Endodermal cell (in vitro differentiated cells): ENCODE measurements around the gene TMEM87A. TPM values are rescaled to one million over a fixed set of nuclear protein-coding genes. Genes with fewer than 3 reads are reported as not detected.

Experiments
- DNase-seq: peaks from one replicate; pipeline ENCODE4 v3.0.0-alpha.2; 2017
- H3K27ac ChIP-seq: 2 replicates; pipeline ENCODE4 v1.5.1; 2013; ENCODE audit warnings: mild to moderate bottlenecking, low read depth, low read length, moderate library complexity
- H3K27me3 ChIP-seq: 2 replicates; pipeline ENCODE4 v1.6.1; 2013; ENCODE audit warnings: mild to moderate bottlenecking, low read length, moderate library complexity; ENCODE audit not compliant: insufficient read depth, control insufficient read depth, poor library complexity, severe bottlenecking
- H3K36me3 ChIP-seq: 2 replicates; pipeline ENCODE4 v1.7.0; 2013; ENCODE audit warnings: mild to moderate bottlenecking, low read length, moderate library complexity; ENCODE audit not compliant: control insufficient read depth, insufficient read depth
- H3K4me1 ChIP-seq: one replicate; pipeline ENCODE4 v1.7.0; 2013; ENCODE audit warnings: low read length; ENCODE audit not compliant: control insufficient read depth, insufficient read depth
- H3K4me3 ChIP-seq: 2 replicates; pipeline ENCODE4 v1.5.1; 2013; ENCODE audit warnings: mild to moderate bottlenecking, low read length, moderate library complexity
- H3K9ac ChIP-seq: 2 replicates; pipeline ENCODE4 v1.6.1; 2013; ENCODE audit warnings: mild to moderate bottlenecking, low read length, moderate library complexity; ENCODE audit not compliant: poor library complexity, severe bottlenecking; ENCODE audit errors: extremely low read depth
- H3K9me3 ChIP-seq: 2 replicates; pipeline ENCODE4 v1.6.1; 2013; ENCODE audit warnings: mild to moderate bottlenecking, low read length, moderate library complexity; ENCODE audit not compliant: control insufficient read depth
- H3K27ac Mint-ChIP-seq: 2 replicates; pipeline ENCODE4 v1.8.0; 2020; ENCODE audit warnings: mixed read lengths
- H3K27me3 Mint-ChIP-seq: 2 replicates; pipeline ENCODE4 v1.8.0; 2021; ENCODE audit warnings: mild to moderate bottlenecking, mixed read lengths; ENCODE audit not compliant: insufficient read depth
- H3K36me3 Mint-ChIP-seq: 2 replicates; pipeline ENCODE4 v1.8.0; 2020; ENCODE audit warnings: low read depth, mixed read lengths
- H3K4me1 Mint-ChIP-seq: 2 replicates; pipeline ENCODE4 v1.8.0; 2020; ENCODE audit warnings: mixed read lengths
- H3K4me3 Mint-ChIP-seq: 2 replicates; pipeline ENCODE4 v1.8.0; 2020; ENCODE audit warnings: mild to moderate bottlenecking, moderate library complexity, mixed read lengths
- H3K9me3 Mint-ChIP-seq: 2 replicates; pipeline ENCODE4 v1.8.0; 2020; ENCODE audit warnings: mild to moderate bottlenecking, mixed read lengths
- WGBS, 2 experiments: methylation state at CpG; one replicate each; pipeline versions ENCODE4 v1.1.5 to v1.1.7; 2013; ENCODE audit warnings: missing lambda C conversion rate in 2 of 2, mixed read lengths in 1 of 2; ENCODE audit not compliant: insufficient coverage in 1 of 2, insufficient read length in 1 of 2; 5-methylcytosine and 5-hydroxymethylcytosine counted together
- total RNA-seq, 2 donors: library from RNA; stranded (reverse); fragmentation: NEBNext Ultra II Directional in 1 of 2; extraction: Animal tissue kit (Norgen Biotek cat#: 25700) in 1 of 2; gene quantifications; 2 replicates in 1 of 2; 3 replicates in 1 of 2; pipeline ENCODE4 v1.2.1, GENCODE V29; 2021
- TF ChIP-seq, protein P1 (sequence below): fragments of 200-600 bp; sonication (generic); conservative IDR thresholded peaks from 2 replicates; pipeline ENCODE4 v1.5.0; 2021; ENCODE audit warnings: antibody characterized with exemption, mild to moderate bottlenecking

The TMEM87A gene
- total RNA-seq, 2 donors from 2014 or later: 33.7 to 37.4 TPM

DNA sequence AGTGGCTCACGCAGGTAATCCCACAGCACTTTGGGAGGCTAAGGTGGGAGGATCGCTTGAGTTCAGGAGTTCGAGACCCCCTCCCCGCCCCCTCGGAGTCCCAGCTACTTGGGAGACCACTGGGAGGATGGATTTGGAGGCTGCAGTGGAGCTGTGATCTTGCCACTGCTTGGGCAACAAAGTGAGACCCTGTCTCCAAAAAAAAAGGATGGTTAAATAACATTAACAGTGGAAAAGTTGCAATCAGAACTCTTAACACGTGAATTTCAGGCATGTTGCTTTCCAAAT lies 1.4 kb upstream of the TMEM87A start:
- H3K4me1 Mint-ChIP-seq: peaks cover 23% of the 10 kb centered on the region
- no peaks in the 10 kb centered on the region for H3K4me1 ChIP-seq
- H3K4me3 ChIP-seq: peak overlapping the region; percentile 88
- H3K36me3 Mint-ChIP-seq: peaks cover 22% of the 10 kb centered on the region
- peak overlapping the region; percentile 99 for H3K27ac Mint-ChIP-seq
- peaks cover 9% of the 10 kb centered on the region for H3K36me3 ChIP-seq
- WGBS, 2 experiments: 91 to 95% methylated on average over 6 of the region's 6 CpGs
- H3K4me3 Mint-ChIP-seq: peak overlapping the region; percentile 90
- TF ChIP-seq, protein P1, sequence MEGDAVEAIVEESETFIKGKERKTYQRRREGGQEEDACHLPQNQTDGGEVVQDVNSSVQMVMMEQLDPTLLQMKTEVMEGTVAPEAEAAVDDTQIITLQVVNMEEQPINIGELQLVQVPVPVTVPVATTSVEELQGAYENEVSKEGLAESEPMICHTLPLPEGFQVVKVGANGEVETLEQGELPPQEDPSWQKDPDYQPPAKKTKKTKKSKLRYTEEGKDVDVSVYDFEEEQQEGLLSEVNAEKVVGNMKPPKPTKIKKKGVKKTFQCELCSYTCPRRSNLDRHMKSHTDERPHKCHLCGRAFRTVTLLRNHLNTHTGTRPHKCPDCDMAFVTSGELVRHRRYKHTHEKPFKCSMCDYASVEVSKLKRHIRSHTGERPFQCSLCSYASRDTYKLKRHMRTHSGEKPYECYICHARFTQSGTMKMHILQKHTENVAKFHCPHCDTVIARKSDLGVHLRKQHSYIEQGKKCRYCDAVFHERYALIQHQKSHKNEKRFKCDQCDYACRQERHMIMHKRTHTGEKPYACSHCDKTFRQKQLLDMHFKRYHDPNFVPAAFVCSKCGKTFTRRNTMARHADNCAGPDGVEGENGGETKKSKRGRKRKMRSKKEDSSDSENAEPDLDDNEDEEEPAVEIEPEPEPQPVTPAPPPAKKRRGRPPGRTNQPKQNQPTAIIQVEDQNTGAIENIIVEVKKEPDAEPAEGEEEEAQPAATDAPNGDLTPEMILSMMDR: no peak
- H3K9me3 ChIP-seq: no peaks in the 10 kb centered on the region
- no peak overlapping the region for H3K27ac ChIP-seq
- H3K27me3 ChIP-seq: no peaks in the 10 kb centered on the region
- H3K9ac ChIP-seq: peak overlapping the region; percentile 83
- no peaks in the 10 kb centered on the region for H3K9me3 Mint-ChIP-seq
- no peaks in the 10 kb centered on the region for H3K27me3 Mint-ChIP-seq
- peak; percentile 53 for DNase-seq

DNA sequence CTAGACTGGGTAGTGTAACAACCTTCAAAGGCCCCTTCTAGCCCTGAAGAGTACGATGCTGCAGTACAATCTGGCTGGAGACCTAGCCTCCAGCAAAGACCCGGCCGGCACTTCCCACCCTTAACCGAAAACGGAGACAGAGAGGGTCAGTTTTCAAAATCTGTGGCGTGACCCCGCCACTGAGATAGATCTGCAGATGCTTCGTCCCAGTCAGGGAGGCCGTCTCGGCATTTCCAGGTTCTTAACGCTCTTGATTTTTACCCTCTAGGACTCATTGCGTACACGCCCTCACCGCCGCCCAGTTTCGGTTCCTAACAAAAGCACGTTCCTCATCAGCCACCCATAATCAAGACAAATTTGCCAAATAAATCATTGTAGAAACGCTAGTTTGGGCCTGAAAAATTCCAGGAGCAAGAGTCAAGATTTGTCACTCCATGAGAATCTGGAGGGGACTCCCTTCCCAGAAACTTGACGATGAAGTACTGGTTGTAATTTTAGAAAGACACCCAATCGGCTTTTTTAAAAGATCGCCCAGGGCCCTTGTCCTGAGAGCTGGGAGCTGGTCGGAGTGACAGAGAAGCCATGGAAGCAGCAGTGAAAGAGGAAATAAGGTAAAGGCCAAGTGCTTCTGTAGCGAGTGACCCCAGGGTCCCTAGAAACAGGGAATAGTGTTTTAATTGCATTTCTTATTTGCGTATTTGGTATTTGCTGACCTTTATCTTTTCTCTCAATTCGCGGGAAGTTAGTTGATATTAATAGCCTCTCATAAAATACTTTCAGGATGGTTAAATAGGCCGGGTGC lies 868 bp upstream of the TMEM87A start:
- H3K9me3 Mint-ChIP-seq: no peaks in the 10 kb centered on the region
- peak overlapping the region; percentile 99 for H3K27ac Mint-ChIP-seq
- H3K36me3 Mint-ChIP-seq: peaks cover 25% of the 10 kb centered on the region
- peaks cover 25% of the 10 kb centered on the region for H3K4me1 Mint-ChIP-seq
- H3K27me3 Mint-ChIP-seq: no peaks in the 10 kb centered on the region
- TF ChIP-seq, protein P1: no peak
- H3K36me3 ChIP-seq: peaks cover 9% of the 10 kb centered on the region
- peak; percentile 69 for DNase-seq
- H3K4me3 Mint-ChIP-seq: peak overlapping the region; percentile 90
- H3K9ac ChIP-seq: peak overlapping the region; percentile 83
- H3K27me3 ChIP-seq: no peaks in the 10 kb centered on the region
- no peaks in the 10 kb centered on the region for H3K4me1 ChIP-seq
- peak overlapping the region; percentile 88 for H3K4me3 ChIP-seq
- WGBS, 2 experiments: 31 to 39% methylated on average over 19 to 27 of the region's 27 CpGs
- H3K27ac ChIP-seq: peak overlapping the region; percentile 89
- no peaks in the 10 kb centered on the region for H3K9me3 ChIP-seq

- H3K36me3 ChIP-seq: peaks cover 31% of the 10 kb centered on the region
- Mint-ChIP-seq H3K4me1 (peaks cover 26% of the 10 kb centered on the region), H3K27me3 (no peaks in the 10 kb centered on the region), H3K36me3 (peaks cover 41% of the 10 kb centered on the region), H3K27ac (no peak overlapping the region), H3K4me3 (no peak overlapping the region), H3K9me3 (no peaks in the 10 kb centered on the region)
- no peak for DNase-seq
- H3K9ac ChIP-seq: no peak overlapping the region
- H3K27ac ChIP-seq: no peak overlapping the region
- 95 to 100% methylated on average over 5 of the region's 5 CpGs for WGBS, 2 experiments
- H3K4me3 ChIP-seq: peak overlapping the region; percentile 61
- TF ChIP-seq, protein P1: no peak
- H3K9me3 ChIP-seq: no peaks in the 10 kb centered on the region
- no peaks in the 10 kb centered on the region for H3K4me1 ChIP-seq
- H3K27me3 ChIP-seq: no peaks in the 10 kb centered on the region
Observed at GRCh38 chr15:42270996-42271395, 2.2 kb downstream of the TMEM87A start.
